Activated T-helper 1 cell treated with Interleukin-2 at 50 U/mL for 16 hours (primary cell): ENCODE data around the gene CRMP1.

Experiments
- DNase-seq: peaks from one replicate; pipeline ENCODE4 v3.0.0-alpha.2; 2020; ENCODE audit warnings: low read depth

Gene CRMP1

GRCh38 chr4:5795580-5795979, 97.3 kb downstream of the CRMP1 start:
- DNase-seq, result no peak

- DNase-seq, result no peak
These were observed 99.4 kb downstream of the CRMP1 start for GRCh38 chr4:5793514-5793913.

GRCh38 chr4:5791654-5792053, 101.2 kb downstream of the CRMP1 start:
- DNase-seq, result no peak

GRCh38 chr4:5790546-5790857, 102.4 kb downstream of the CRMP1 start:
- DNase-seq, result no peak

- no peak for DNase-seq
These were observed 103.7 kb downstream of the CRMP1 start for GRCh38 chr4:5789141-5789540.

- no peak for DNase-seq
These were observed 104.7 kb downstream of the CRMP1 start for GRCh38 chr4:5788144-5788543.

GRCh38 chr4:5787311-5787710, 105.6 kb downstream of the CRMP1 start:
- DNase-seq, result no peak

GRCh38 chr4:5785806-5786680, 106.8 kb downstream of the CRMP1 start:
- DNase-seq, result no peak

- no peak for DNase-seq
These were observed 107.8 kb downstream of the CRMP1 start for GRCh38 chr4:5784960-5785611.

GRCh38 chr4:5784021-5784420, 108.9 kb downstream of the CRMP1 start:
- no peak for DNase-seq

GRCh38 chr4:5783486-5783885, 109.4 kb downstream of the CRMP1 start:
- DNase-seq, result no peak

GRCh38 chr4:5782829-5783476, 109.9 kb downstream of the CRMP1 start:
- no peak for DNase-seq

- DNase-seq, result no peak
These were observed 111.2 kb downstream of the CRMP1 start for GRCh38 chr4:5781691-5782090.

- DNase-seq, result no peak
These were observed 111.9 kb downstream of the CRMP1 start for GRCh38 chr4:5780831-5781480.

- DNase-seq, result no peak
These were observed 116.4 kb downstream of the CRMP1 start for GRCh38 chr4:5776510-5776909.

- DNase-seq, result no peak
These were observed 118.4 kb downstream of the CRMP1 start for GRCh38 chr4:5774416-5775036.

GRCh38 chr4:5773271-5773555, 119.7 kb downstream of the CRMP1 start:
- DNase-seq, result no peak

GRCh38 chr4:5772528-5773270, 120.2 kb downstream of the CRMP1 start:
- no peak for DNase-seq
